ENCODE measurements around the gene MCUB. TPM values are rescaled to one million over a fixed set of nuclear protein-coding genes. Genes with fewer than 3 reads are reported as not detected.

The MCUB gene
- total RNA-seq, 1 experiment from 2014 or later = 14.8 TPM

DNA sequence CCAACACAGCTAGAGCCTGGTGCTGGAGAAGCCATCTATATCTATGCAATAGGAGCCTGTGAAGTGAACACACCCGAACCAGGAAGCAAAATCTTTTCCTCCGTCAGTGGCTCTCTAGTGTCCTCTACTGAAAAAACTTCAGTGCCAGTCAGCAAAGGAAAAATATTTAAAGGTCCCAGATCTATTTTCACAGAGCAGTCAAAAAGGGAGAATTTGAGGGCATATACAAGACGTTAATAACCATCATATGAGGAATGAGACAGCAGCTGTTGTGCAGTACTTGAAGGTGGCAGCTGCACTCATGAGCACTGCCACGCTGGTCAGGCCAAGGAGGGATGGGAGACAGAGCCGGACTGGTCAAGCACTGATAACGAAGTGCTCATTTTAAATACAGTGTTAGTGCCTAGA is 14.4 kb downstream of the MCUB start:
- H3K9me3 Mint-ChIP-seq = no peaks in the 10 kb centered on the region; a peak in 1 of 5 replicates
- Histone ChIP-seq H3K23me2 (ENCODE audit: insufficient read length, low read depth, low read length, poor library complexity, severe bottlenecking) (no peaks in the 10 kb centered on the region), H2BK120ac (ENCODE audit: low read depth, low read length, poor library complexity, severe bottlenecking) (no peak overlapping the region), H3K4ac (ENCODE audit: low read depth, low read length) (no peak overlapping the region), H4K20me1 (ENCODE audit: control insufficient read depth, insufficient read depth, insufficient read length) (no peaks in the 10 kb centered on the region), H4K5ac (ENCODE audit: insufficient read length, low read depth, low read length) (no peak overlapping the region), H3T11ph (ENCODE audit: low read length) (no peak overlapping the region), H3K4me1 (ENCODE audit: insufficient read depth, low read length) (no peaks in the 10 kb centered on the region), H3K18ac (ENCODE audit: insufficient read length, low read depth, low read length) (no peak overlapping the region), H3K4me2 (ENCODE audit: insufficient read depth, insufficient read length, low read length) (no peak overlapping the region), H2BK20ac (ENCODE audit: low read depth, low read length, poor library complexity, severe bottlenecking) (no peak overlapping the region), H2BK5ac (ENCODE audit: insufficient read length, low read length) (no peak overlapping the region), H2AFZ (ENCODE audit: low read length) (no peak overlapping the region), H2BK15ac (ENCODE audit: low read depth, low read length) (no peak overlapping the region), H3K23ac (ENCODE audit: insufficient read length, low read depth, low read length) (no peak overlapping the region), H4K91ac (ENCODE audit: insufficient read length, low read depth, low read length) (no peak overlapping the region), H3K27ac (ENCODE audit: insufficient read length, low read depth, low read length) (no peak overlapping the region), H2BK12ac (ENCODE audit: insufficient read length, low read depth, low read length) (no peak overlapping the region), H3K27me3 (ENCODE audit: insufficient read depth, low read length) (no peaks in the 10 kb centered on the region), H3K9ac (ENCODE audit: extremely low read depth, insufficient read length, low read length) (no peak overlapping the region), H2AK5ac (ENCODE audit: insufficient read length, low read length) (no peak overlapping the region), H3K79me2 (ENCODE audit: insufficient read depth, low read length) (no peaks in the 10 kb centered on the region; the same call in 1 of the 2 replicates), H4K8ac (replicated peaks; ENCODE audit: insufficient read length, low read depth, low read length) (no peak overlapping the region), H3K56ac (ENCODE audit: insufficient read length, low read depth, low read length) (no peak overlapping the region), H3K79me1 (ENCODE audit: insufficient read depth, low read depth, low read length, poor library complexity, severe bottlenecking) (no peaks in the 10 kb centered on the region), H3K14ac (ENCODE audit: insufficient read depth, low read length) (no peak overlapping the region), H3K9me3 (ENCODE audit: control insufficient read depth, low read depth, low read length) (no peaks in the 10 kb centered on the region)
- H3K27ac Mint-ChIP-seq = no peak overlapping the region
- no peaks in the 10 kb centered on the region for H3K27me3 Mint-ChIP-seq (ENCODE audit: low read depth)
- H3K4me1 Mint-ChIP-seq = no peaks in the 10 kb centered on the region
- H3K4me3 Mint-ChIP-seq = no peak overlapping the region
- DNase-seq = no peak
- H3K36me3 Mint-ChIP-seq (ENCODE audit: insufficient read depth in 1 of 3, low read depth in 3 of 3) = no peaks in the 10 kb centered on the region; a peak in 1 of 7 replicates
- TF ChIP-seq, protein P1, sequence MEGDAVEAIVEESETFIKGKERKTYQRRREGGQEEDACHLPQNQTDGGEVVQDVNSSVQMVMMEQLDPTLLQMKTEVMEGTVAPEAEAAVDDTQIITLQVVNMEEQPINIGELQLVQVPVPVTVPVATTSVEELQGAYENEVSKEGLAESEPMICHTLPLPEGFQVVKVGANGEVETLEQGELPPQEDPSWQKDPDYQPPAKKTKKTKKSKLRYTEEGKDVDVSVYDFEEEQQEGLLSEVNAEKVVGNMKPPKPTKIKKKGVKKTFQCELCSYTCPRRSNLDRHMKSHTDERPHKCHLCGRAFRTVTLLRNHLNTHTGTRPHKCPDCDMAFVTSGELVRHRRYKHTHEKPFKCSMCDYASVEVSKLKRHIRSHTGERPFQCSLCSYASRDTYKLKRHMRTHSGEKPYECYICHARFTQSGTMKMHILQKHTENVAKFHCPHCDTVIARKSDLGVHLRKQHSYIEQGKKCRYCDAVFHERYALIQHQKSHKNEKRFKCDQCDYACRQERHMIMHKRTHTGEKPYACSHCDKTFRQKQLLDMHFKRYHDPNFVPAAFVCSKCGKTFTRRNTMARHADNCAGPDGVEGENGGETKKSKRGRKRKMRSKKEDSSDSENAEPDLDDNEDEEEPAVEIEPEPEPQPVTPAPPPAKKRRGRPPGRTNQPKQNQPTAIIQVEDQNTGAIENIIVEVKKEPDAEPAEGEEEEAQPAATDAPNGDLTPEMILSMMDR (conservative IDR thresholded peaks at IDR 0.05) = peak; percentile 33; the same call in 2 of the 3 replicates
- no CpG with 5 or more reads among the region's 6 CpGs for WGBS (ENCODE audit: extremely low coverage, insufficient read length, low lambda C conversion rate)

Measured in H9 (cell line).